ENCODE data around the gene SEC31B. TPM values are rescaled to one million over a fixed set of nuclear protein-coding genes. Genes with fewer than 3 reads are reported as not detected.
A peak's percentile ranks its signal among the peaks of the same experiment; 100 is the strongest.

Gene SEC31B
- total RNA-seq, 1 donor from 2014 or later, result 8.2 TPM

DNA sequence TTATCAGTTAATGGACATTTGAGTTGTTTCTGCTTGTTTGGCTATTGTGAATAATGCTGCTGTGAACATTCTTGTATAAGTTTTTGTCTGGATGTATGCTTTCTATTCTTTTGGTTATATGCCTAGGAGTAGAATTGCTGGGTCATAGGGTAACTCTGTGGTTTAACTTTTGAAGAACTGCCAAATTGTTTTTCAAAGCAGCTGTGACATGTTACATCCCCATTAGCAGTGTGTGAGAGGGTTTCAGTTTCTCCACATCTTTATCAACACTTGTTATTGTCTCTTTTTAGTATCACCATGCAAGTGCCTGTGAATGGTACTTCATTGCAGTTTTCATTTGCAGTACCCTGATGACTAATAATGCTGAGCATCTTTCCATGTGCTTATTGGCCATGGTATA lies 12.1 kb upstream of the SEC31B start:
- intact Hi-C loops (cut with DNase I), result no loop called here
- DNase-seq (ENCODE audit: missing footprints) (no peak), ATAC-seq (no peak)

DNA sequence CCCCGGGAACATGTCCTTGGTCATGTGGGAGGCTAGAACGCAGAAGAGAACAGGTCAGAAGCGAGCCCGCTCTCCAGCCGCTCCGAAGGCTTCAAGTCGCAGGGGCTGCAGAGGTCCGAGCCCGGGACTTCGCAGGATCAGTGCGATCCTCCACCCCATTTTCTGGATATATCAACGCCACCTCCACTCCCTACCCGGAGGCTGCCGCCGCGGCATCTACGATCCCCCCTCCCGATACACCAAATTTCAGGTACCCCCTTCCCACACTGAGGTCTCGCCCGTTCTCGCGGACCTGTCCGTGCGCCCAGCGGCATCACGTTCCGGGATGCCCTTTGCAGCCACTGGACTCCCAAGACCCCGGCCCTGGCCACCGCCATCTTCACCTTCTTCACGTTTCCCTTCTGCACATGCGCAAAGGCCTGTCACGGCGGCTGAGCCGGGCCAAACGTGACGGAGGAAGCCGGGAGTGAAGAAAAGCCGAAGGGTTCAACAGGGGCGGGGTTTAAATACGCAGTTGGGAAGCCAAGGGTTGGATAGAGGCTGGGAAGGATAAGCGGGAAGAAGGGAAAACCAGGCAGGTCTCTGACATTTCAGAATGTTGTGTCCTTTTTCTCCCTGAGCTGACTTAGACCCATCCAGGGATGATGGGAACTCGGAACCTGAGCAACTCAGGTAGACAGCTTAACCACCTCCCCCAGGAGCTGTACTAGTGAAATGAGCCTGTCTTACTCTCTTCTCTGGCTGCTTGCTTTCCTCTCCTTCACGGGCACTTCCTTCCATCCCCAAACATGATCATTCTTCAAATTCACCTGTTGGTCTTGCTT lies 10.0 kb upstream of the SEC31B start, which contains the start of gene NDUFB8:
Gene NDUFB8 (minus strand): TSS at position 397 of the 824 bp plus-strand sequence. CDS start 20 bp downstream, at position 377.
- intact Hi-C loops (cut with DNase I), result no loop called here
- DNase-seq (ENCODE audit: missing footprints) (peak; percentile 95), ATAC-seq (peak; percentile 91)

DNA sequence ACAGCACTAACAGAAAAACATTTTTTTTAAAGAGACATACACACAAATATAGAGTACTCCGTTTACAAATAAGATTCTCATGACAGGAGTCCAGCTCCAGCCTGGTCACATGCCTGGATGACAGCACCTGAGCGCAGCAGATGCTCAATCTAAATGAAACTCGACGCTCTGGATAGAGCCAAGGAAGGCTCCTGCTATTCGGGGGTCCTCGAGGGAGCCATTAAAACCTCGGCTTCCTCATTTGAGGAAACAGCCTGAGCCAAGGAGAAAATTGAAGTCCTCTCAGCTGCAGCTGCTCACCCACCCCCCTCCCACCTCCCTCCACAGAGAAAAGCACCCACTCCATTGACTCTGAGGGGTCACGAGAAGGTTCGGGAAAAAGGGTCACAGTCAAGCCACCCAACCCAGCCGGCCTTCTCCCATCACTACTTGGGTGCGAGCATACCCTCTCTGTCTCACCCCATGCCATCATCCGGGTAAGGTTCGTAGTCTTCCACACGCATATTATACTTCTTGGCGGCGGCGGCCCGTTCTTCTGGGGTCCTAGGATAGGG lies 9.3 kb upstream of the SEC31B start:
- intact Hi-C loops (cut with DNase I), result no loop called here
- ATAC-seq (no peak), DNase-seq (ENCODE audit: missing footprints) (no peak)

DNA sequence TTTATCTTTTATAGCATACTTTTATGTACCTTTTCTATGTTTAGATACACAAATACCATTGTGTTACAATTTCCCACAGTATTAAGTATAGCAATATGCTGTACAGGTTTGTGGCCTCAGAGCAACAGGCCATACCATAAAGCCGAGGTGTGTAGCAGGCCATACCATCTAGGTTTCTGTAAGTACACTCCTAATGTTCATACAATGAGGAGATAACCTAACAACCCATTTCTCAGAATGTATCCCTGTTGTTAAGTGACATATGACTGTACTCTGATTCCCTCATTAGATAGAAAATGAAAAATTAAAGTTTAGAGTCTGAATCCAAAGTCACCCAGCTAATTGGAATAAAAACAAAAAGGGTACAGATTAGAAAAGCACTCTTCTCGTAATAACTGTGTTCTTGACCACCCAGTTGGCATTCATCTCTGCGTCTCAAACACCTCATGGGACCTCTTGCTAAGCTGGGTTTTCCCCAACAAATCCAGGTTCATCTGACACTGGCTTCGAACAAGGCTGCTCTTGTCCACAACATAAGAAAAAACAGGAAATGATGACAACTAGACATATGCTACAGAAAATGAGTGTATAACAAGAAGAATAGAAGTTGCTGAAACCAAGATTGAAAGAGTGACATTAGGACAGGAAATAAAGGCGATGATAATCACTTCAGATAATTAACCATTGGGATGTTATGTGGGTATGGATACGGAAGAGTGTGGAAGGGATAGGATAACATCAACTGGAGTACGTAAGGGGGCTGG lies 8.6 kb upstream of the SEC31B start:
- intact Hi-C loops (cut with DNase I), result no loop called here
- ATAC-seq, result no peak
- no peak for DNase-seq (ENCODE audit: missing footprints)

DNA sequence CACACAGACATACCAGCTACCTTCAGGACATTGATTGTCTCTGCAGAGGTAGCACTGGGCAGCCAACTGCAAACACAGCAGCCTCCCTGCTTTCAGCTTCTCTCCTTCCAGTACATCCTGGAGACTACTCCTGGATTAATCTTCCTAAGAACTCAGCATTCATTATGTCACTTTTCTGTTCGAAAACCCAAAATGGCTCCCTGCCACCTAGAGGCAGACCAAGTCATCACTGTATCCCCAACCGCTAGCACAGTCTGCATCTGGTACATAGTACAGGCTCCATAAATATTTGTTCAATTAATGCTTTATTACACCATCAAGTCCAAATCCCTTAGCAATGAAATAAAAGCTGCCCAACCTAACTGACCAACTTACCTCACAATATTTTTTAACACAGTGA lies 5.0 kb upstream of the SEC31B start:
- intact Hi-C loops (cut with DNase I), result no loop called here
- DNase-seq (ENCODE audit: missing footprints), result no peak
- no peak for ATAC-seq

DNA sequence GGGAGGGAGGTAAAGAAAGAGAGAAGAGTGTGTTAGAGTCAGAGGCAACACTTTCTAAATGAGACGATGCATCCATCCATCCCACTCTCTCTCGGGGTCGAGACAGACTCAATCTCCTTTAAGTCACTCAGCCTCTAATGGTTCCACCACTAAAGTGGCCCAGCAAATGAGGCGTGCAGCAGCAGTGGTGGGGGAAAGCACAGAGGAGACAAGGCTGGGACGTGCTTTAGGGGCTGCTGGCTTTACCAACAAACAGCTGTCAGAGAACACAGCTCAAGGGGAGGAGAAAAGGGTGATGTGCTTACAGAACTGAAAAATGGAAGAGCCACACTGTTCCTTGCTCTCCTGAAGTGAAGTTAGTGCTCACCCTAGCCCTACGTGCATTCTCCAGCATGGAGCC lies 4.5 kb upstream of the SEC31B start:
- DNase-seq (ENCODE audit: missing footprints), result no peak
- intact Hi-C loops (cut with DNase I), result no loop called here
- no peak for ATAC-seq

DNA sequence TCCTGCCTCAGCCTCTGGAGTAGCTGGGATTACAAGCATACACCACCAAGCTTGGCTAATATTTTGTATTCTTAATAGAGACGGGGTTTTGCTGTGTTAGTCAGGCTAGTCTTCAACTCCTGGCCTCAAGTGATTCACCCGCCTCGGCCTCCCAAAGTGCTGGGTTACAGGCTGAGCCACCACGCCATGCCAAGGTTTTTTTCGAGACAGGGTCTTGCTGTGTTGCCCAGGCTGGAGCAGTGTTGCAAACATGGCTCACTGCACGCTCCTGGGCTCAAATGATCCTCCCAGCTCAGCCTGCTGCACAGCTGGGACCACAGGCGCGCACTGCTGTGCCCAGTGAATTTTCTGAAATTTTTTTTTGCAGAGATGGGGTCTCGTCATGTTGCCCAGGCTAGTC lies 3.3 kb upstream of the SEC31B start:
- no peak for ATAC-seq
- intact Hi-C loops (cut with DNase I), result no loop called here
- DNase-seq (ENCODE audit: missing footprints), result no peak

DNA sequence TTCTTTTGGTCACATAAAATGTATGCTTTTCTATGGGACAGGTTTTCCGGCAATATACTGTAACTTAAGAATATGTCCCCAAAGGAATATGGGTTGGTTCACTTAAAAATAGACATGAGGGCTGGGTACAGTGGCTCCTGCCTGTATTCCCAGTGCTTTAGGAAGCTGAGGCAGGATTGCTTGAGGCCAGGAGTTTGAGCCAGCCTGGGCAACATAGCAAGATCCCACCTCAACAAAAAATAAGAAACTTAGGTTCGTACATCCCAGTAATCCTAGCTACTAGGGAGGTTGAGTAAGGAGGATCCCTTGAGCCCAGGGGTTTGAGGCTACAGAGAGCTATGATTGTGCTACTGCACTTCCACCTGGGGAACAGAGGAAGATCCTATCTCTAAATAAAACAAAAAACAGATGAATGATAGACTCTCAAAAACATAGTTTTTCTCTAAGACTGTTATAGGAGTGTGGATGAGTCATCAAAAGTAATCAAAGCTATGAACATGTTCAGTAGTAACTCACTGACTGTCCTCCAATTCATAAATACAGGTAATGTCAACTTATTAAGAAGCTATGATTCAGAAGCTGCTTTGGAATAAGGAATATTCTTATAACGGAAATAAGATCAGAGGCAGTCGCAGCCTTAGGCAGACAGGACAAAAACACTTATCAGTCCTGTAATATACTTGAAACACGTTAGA lies 2.6 kb upstream of the SEC31B start:
- no peak for ATAC-seq
- DNase-seq (ENCODE audit: missing footprints), result no peak
- intact Hi-C loops (cut with DNase I), result no loop called here

DNA sequence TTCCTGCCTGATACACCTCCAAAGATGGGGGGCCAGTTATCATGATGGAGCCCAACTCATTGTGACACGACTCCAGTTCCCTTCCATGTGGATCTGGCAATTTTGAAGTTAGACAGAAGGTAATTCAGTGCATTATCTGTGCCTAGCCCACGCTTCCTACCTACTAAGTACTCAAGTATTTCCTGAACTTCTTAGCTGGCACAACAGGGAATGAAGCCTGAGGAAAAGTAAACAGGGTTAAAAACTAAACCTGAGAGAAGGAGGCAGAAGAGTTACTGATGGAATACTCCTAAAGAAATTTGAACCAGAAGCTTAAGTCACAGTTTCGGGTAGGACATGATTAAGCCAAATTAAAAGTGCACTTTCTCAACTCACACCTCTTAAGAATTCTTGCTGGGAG lies 1.1 kb upstream of the SEC31B start:
- intact Hi-C loops (cut with DNase I), result no loop called here
- no peak for ATAC-seq

DNA sequence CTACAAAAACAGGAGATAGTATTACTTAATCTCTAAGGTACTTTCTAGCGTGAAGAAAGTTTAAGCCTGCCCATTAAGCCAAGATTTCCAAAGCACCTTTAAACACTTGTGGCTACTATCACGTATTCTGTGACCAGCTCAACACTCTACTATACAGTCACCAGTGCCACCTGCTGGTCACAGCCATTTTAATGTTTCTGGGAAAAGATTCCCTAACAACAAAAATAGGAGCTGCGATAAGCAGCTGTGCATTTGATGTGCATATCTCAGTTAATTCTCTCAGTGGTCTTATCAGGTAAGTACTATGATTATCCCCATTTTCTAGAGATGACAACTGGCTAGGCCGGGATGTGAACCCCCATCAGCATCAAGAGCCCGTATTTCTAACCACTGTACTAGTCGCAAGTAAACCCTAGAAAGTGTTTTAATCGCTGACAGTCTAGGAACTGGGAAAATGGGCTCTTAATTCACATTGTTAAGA lies 860 bp downstream of the SEC31B start:
- DNase-seq (ENCODE audit: missing footprints), result no peak
- intact Hi-C loops (cut with DNase I), result loop anchor here (1.0 to 2.0 kb wide), 2 partner anchors 84 to 180 kb away; no protein-coding TSS in a partner anchor
- ATAC-seq, result peak; percentile 72

More for the DNA sequence above, 1.1 kb upstream of the SEC31B start:
- no peak for DNase-seq (ENCODE audit: missing footprints)

DNA sequence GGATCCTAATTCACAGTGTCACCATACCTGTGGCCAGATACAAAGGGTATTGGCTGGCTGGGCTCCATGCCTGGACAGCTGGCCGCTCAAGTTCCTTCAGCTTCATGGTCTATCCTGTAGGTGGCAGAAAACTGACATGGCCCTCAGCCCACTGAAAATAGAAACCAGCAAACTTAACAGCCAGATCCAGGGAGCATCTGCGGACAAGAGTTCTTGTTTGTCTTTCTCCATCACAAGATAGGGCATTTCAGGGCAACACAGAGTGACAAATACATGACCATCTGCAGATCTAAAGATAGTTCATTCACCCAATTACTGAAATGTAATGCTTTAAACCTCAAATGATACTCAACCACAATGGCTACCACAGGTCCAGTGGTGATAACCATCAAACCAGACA lies 2.8 kb downstream of the SEC31B start:
- no peak for ATAC-seq
- DNase-seq (ENCODE audit: missing footprints), result no peak
- intact Hi-C loops (cut with DNase I), result no loop called here

DNA sequence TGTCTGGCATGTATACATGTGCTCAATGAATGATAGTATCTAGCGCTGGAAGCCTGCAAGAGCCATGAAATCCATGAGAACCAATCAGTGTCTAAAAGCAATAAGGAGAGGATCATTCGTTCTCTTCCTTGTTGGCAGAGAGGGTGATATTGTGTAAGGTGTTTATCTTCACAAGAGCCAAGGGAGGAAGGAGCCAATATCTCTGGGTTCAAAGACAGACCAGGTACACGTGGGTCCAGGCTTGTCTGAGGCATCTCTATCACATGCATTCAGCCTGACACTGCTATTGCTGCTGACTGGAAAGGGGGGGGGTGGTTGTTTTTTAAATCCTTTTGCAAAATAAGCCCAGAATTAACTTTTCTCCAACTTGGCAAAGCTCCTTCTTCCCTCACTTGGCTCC lies 4.0 kb downstream of the SEC31B start:
- no peak for ATAC-seq

DNA sequence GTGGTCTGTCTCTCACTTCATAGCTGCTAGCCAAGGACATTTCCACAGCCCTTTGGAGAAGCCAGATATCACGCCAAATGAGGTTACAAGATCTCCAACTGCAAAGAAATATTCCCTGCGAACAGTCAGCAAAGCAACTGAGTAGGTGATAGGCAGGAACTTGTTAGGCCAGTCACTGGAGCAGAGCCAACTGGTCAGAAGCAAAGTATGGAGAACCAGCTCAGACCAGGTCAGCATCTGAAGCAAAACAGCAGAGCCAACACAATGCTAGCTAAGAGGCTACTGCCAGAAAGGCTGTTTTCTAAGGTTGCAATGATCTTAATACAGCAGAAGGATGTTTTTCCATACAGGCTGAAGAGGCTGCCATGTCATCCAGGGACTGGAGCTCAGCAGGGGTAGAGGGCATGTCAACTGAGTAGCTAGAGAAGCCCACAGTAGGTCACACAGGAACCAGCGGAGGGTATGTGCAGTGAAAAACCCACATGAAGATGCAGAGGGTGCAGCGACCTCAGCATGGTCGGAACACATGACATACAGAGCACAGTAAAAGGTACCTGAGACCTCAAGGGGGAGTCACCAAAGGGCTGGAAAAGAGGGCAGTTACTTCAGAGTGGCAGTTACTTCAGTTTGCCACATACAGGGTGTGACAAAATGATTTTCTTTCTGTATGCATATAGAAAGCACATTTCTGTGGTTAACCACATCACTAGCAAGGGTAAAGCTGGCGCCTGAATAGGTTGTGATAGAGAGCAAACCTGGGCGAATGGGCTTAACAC lies 8.9 kb downstream of the SEC31B start:
- no peak for DNase-seq (ENCODE audit: missing footprints)
- ATAC-seq, result no peak
- intact Hi-C loops (cut with DNase I), result no loop called here

More for the DNA sequence above, 4.0 kb downstream of the SEC31B start:
- DNase-seq (ENCODE audit: missing footprints), result no peak
- intact Hi-C loops (cut with DNase I), result no loop called here

DNA sequence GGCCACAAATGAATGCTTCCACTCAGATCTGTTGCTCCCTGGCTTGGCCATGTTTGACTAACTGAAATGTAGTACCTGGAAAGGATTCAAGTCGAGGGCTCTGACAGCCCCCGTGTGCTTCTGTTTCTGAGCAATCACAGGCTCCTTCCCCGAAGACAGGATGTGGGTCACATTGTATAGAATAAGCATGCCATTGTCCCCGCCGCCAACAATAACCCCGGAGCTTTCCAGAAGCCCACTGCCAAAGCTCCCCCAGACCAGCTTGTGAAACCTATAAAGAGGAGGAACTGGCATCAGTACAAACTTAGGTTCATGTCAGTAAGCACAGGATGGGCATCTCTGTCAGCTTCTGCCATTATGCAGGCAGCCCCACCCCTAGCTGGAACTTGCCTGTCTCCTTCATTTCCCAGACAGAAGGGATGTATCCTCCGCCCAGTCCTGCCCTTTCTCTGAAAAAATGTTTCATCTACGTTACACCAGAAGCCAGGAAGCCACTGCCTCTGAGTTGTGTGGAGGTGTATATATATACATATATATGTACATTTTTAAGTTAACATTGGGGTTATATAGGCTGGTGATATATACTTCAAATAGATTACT lies 10.3 kb downstream of the SEC31B start:
- no peak for ATAC-seq
- intact Hi-C loops (cut with DNase I), result no loop called here
- DNase-seq (ENCODE audit: missing footprints), result no peak

DNA sequence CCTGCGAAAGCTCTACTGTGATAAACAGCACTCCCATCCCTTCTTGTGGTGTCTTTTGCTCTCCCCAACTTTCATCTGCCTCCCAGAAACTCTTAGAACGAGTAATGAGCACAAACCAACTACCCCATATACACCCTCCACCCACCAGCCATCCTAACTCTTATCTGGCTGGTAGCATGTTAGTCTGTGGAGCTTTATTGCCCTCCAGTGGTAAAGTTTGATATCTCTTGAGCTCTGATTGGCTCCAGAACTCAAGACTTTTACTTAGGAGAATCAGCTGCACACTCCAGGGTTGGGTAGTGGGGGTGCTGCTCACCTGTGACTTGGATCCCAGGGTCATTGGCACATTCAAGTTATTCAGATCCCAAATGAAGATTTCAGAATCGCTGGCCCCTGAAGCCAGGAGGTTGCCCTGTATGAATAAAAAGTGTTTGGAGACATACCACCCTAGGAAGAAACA lies 10.9 kb downstream of the SEC31B start:
- intact Hi-C loops (cut with DNase I), result no loop called here
- ATAC-seq, result no peak
- DNase-seq (ENCODE audit: missing footprints), result no peak

DNA sequence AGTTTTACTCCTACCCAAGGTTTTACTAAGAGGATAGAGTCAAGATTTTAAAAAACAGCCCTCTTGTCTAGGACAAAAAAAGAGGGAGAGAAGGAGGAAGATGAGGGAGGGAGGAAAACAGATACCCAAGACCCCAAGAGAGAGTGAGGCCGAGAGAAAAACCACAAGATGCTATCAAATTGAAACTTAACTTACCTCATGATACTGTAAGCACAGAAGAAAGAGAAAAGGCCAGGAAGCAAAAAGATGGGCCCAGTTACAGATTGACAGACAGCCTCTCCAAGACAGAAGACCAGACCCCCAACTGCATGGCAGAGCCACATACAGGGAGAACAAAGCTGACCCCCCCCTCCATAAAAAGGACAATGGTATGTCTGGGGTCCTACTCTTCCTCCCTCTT lies 11.4 kb downstream of the SEC31B start:
- ATAC-seq (no peak), DNase-seq (ENCODE audit: missing footprints) (no peak)
- intact Hi-C loops (cut with DNase I), result no loop called here

DNA sequence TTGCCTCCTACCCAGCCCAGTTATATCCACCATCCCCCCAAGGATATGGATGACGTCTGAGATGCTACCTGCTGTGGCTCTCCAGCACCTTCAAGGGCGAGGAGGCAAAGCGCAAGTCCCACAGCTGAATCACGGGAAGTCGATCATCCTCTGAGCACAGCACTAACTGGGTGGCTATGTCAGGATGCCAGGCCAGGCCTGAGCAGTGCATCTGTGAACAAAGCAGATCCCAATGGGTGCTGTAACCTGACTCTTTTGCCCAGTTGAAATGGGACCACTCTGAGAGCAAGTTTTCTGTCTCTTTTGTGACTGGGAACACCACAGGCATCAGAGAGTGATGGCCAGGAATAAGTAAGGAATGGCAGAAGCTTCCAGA lies 12.3 kb downstream of the SEC31B start:
- ATAC-seq (no peak), DNase-seq (ENCODE audit: missing footprints) (no peak)
- intact Hi-C loops (cut with DNase I), result no loop called here

Measured in Right ventricle myocardium inferior (tissue), 1 donor.